ENCODE data around the gene ZNF749.
A peak's percentile ranks its signal among the peaks of the same experiment; 100 is the strongest.

Gene ZNF749

DNA sequence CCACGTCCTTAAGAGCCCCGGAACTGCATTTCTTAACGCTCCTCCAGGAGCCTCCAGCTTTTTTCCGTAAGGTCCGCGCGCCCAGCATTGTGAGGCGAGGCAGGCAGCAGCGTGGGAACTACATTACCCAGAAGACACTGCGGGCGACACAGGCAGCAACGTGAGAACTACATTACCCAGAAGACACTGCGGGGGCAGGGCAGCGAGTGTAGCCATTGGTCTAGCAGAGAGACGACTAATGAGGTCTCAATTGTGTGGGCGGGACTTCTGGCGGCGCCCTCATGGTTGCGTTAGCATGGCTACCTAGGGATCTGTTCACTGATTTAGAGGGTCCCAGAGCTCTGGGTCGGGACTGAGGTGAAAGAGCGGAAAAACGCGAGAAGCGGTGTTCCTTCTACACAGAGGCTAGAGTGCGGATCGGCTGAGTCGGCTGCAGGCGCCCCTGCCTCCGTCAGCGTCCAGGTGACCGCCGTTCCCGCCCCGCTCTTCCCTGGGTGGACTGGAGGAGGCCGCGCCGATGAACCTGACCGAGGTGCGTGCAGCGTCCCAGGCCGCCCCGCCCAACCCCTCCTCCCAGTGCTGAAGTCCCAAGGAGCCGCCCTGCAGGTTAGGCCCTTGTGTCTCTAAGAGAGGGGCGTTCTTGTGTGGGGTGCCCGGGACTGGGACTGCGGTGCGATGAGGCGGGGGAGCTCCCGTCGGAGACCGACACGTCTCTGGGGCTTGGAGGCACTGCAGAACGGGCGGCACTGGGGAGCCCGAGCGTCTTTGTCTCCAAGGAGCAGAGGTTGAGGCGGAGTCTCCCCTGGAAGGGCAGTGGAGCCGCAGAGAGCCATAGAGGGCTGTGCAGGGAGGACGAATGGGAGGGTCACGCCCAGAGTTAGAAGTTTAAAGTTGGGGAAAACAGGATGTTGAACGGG is at the start of gene ZNF749:
Gene ZNF749 (plus strand): TSS at position 264 of the 917 bp plus-strand sequence. CDS start 254 bp downstream, at position 518.
- DNase-seq = peak; percentile 98 to 99

DNA sequence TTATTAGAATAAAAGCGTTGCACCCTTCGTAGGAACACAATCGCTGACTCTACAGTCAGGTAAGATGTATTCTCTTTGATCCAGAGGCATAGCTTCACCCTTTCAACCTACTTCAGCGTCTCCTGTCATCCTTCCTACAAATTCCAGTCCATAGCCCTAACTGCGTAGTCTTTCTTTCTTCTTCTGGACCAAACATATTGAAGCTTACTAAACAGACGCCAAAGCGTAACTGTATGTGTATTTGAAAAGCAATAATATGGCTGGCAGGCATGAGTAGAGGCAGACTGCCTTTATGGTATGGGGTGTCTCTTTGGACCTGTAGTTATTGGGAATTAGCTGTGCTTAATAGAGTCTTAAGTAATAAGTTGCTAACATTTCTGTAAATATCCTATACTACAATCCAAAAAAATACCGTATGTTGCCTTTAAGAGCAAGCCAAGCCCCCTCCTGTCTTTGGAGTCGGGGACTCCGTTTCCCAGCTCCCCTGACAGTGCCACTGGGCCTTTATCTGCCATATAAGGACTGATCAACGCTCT is 45.9 kb upstream of the ZNF749 start:
- no peak for DNase-seq

DNA sequence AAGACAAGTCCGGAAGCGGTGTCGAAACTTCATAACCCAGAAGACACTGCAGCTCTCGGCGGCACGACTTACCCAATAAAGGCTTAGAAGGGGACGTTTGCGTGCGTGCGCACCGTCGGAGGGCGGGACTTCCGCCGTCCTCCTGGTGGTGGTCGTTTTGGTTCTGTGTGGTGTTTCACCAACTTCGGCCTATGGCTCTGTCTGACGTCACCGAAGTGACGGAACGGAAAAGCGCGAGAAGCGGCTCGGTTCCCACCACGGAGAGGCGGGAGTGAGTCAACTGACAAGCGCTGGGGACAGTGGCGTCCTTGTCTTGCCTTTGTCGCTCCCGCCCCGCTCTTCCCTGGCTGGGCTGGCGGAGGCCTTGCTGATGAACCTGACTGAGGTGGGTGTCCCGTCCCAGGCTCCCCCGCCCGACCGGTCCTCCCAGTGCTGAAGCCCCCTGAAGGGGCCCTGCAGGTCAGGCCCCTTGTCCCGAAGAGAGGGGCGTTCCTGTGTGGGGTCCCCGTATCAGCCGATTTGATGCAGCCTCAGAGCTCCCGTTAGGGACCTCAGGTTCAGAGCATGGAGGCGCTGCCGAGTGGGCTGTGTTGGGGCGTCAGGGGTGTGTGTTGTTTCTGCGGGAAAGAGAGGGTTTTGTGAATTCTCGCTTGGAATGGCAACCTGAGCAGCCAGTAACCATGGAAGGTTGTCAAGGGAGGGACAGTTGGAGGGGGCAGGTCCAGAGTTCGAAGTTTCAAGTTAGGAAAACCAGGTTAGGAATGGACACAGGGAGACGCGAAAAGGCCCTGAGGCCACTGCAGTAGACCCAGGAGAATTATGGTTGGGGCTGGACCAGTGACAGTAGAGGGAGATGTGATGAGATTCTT is 45.2 kb upstream of the ZNF749 start, which contains the start of gene ZNF548:
Gene ZNF548 (plus strand): TSS at position 125 of the 869 bp plus-strand sequence. CDS start 246 bp downstream, at position 371.
- DNase-seq = peak; percentile 99 to 100

DNA sequence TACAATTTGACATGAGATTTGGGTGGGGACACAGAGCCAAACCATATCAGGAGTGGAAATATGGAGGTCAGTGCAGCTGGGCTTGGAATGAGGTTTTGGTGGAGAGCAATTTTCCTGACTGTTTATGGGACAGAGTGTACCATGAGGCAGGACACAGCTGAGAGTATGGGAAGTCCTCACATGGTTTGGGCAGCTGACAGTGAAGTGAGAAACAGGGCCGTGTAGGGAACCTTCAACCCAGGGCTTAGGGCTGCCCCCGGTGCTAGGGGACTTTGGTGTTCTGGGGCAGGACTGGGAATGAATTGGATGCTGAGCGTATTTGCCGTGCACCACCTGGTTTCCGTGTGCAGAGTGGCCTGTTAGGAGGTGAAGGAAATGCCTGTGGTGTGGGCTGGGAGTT is 39.4 kb upstream of the ZNF749 start:
- DNase-seq = no peak

DNA sequence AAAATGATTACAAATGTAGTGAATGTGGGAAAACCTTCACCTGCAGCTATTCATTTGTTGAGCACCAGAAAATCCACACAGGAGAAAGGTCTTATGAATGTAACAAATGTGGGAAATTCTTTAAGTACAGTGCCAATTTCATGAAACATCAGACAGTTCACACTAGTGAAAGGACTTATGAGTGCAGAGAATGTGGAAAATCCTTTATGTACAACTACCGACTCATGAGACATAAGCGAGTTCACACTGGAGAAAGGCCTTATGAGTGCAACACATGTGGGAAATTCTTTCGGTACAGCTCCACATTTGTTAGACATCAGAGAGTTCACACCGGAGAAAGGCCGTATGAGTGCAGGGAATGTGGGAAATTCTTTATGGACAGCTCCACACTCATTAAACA is 36.3 kb upstream of the ZNF749 start:
- no peak for DNase-seq

DNA sequence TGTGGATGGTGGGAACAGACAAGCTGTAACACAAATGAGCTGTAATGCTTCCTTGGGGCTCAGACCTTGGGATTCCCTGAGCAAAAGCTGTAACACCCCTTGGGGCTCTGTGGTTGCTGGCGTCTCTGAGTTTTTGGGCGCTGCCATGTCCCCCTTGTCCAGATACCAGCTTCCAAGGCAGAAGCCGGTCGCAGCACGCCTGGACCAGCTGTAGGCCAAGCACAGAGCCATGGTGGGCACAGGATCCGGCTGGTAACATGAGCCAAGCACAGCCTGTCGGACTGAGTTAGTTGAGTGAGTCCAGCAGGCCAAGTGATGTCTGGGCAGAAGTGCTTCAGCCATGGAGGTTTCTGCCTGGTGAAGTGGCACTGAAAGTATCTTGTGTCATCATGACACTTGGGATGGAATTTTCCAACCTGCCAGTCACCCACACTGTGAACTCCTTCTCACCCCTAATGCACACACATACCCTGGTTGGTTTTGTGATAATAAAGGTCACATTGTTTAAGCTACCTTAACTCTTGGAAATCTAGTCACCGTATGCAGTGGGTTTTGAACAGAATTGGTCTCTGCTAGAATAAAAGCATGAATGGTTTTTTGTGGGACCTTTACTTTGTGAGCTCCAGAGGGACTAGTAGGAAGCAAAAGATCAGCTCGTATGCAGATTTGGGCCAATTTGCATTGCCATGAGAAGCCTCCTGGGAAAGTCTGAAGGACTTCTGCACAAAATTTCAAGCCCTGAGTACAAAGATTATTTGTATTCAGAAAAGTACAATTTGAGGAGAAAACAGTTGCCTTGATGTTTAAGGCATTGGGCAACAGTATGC is 31.2 kb upstream of the ZNF749 start:
- DNase-seq = no peak

DNA sequence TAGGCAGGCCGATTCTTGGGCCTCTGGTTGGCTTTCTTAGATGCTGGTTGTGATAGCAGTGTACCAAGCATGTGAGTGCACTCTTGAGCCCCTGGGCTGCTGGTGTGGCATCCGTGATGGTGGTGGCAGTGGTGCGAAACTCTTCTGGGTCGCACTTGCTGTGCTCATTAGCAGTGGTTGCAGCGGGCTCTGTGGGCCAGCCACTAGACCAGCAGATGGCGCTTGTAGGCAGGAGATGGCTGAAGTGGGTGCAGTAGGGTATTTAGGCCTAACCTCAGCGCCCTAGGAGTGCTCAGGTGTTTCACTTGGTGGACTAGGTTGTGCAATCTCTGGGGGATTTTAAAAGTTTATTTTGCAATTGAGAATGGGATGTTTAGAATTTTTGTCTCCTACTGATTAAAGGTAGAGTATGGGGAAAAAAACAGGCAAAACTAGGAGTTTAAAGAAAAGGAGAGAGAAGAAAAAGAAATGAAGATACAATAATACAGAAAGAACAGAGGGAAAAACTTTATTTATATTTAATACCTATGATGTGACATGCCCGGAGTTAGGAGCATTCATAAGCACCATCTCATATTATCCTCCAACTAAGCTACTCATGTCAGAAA is 28.5 kb upstream of the ZNF749 start:
- DNase-seq = peak; percentile 52 to 69

DNA sequence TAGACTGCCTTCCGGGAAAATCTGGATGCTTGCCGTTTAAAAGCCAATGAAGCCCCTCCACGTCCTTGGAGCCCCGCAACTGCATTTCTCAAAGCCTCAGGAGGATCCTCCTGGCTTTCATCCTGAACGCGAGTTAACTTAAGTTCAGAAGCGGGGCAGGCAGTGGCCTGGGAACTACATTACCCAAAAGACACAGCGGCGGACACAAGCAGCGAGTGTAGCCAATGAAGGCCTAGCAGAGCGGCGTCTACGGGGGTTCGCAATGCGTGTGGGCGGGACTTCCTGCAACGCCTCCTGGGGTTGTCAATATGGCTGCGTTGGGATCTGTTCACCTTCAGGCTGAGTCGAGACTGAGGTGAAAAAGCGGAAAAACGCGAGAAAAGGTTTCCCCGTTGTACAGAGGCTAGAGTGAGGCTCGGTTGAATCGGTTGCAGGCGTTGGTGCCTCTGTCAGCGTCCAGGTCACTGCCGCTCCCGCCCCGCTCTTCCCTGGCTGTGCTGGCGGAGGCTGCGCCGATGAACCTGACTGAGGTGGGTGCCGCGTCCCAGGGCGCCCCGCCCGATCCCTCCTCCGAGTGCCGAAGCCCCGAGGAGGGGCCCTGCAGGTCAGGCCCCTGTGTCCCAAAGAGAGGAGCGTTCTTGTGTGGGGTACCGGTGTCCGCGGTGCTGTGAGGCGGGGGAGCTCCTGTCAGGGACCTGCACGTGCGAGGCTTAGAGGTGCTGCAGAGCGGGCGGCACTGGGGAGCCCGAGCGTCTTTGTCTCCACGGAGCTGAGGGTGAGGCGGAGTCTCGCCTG is 24.1 kb upstream of the ZNF749 start, which contains the start of gene ZNF17:
Gene ZNF17 (plus strand): TSS at position 285 of the 795 bp plus-strand sequence. CDS start 2,455 bp downstream, outside the sequence.
- peak; percentile 88 to 93 for DNase-seq

DNA sequence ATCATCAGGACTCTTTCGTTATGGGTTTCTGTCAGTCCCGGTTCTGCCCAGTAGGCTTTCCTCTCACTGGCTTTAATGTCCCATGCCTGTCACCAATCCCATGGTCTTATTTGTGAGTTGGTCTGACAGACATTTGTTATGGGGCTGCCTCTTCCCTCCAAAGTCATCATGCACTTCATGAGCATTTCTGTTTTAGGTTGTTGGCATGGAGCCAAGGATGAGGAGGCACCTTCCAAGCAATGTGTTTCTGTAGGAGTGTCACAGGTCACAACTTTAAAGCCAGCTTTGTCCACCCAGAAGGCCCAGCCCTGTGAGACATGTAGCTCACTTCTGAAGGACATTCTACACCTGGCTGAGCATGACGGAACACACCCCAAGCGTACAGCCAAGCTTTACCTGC is 15.7 kb upstream of the ZNF749 start:
- no peak for DNase-seq

DNA sequence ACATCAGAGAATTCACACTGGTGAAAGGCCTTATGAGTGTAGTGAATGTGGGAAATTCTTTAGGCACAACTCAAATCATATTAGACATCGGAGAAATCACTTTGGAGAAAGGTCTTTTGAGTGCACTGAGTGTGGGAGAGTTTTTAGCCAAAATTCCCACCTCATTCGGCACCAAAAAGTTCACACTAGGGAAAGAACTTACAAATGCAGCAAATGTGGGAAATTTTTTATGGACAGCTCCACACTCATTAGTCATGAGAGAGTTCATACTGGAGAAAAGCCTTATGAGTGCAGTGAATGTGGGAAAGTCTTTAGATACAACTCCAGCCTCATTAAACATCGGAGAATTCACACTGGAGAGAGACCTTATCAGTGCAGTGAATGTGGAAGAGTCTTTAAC is 14.1 kb upstream of the ZNF749 start:
- no peak for DNase-seq

DNA sequence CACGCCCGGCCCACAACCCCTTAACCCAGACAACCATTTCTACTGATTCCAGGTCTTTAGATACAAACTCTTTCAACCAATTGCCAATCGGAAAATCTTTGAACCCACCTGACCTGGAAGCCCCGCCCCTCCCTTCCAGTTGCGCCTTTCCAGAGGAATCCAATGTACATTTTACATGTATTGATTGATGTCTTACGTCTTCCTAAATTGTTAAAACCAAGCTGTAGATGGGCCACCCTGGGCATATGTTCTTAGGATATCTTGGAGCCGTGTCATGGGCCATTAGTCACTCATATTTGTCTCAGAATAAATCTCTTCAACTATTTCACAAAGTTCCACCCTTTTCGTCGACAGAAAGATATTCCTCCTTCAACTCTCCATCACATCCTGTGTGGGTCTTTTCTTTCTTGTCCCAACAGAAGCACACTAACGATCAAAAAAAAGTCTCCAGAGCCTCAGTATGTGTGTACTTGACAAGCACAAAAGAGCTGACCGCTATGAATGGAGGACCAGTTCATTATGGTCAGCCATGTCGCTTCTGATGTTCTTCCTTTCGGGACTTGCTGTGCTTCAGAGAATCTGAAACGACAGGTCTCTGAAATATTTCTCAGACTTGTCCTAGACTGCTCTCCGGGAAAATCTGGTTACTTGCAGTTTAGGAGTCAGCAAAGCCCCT is 601 bp upstream of the ZNF749 start:
- DNase-seq = no peak

DNA sequence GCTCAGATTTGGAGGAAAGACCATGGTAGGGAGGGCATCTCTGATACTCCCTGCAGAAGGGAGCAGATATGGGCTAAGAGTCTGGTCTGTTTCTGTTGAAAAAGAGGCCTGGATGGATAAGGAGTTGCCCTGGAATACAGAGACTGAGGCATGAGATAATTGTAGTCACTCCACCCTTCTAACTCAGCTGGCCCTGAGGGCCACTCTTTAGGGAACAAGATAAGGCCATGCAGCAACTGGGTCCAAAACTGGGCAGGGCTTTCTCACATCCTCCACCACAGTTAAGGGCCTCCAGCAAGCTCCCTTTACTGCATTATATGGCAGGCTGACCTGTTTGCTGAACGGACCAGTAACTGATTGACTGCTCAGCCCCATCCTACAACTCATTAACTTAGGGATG is 1.3 kb downstream of the ZNF749 start:
- no peak for DNase-seq

DNA sequence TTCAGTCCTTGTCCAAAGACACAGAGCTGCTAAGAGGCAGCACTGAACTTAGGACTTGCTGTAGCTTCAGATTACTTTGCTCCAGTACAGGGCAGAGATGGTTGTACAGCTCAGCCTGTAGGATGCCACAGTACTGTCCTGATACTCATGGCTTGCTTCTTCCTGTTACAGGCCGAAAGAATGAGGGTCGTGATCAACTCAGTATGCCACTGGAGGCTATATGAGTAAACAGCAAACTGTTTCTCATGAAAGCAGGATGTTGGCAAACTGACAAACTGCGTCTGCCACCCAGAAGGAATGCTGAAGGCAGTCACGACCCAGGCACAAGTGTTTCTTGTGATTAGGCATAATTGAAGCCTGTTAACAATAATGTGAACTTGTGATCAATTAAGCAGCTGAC is 2.8 kb downstream of the ZNF749 start:
- DNase-seq = no peak

DNA sequence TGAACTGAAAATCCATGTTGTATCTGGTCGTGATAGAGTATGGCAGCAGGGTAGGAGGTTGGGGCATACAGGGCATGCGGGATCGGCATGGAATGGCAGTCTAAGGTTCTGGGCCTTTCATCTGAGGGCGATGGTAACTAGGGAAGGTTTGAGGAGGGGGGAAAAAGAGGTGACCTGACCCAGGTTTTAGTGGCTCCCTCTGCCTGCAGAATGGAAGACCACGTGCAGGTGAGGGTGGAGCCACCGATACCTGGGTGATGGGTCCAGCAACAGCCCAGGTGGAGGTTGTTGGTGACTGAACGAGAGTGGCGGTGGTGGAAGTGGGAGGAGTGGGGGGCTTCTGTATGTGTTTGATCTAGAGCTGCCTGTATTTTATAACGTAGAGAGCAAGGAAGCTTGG is 3.8 kb downstream of the ZNF749 start:
- no peak for DNase-seq

DNA sequence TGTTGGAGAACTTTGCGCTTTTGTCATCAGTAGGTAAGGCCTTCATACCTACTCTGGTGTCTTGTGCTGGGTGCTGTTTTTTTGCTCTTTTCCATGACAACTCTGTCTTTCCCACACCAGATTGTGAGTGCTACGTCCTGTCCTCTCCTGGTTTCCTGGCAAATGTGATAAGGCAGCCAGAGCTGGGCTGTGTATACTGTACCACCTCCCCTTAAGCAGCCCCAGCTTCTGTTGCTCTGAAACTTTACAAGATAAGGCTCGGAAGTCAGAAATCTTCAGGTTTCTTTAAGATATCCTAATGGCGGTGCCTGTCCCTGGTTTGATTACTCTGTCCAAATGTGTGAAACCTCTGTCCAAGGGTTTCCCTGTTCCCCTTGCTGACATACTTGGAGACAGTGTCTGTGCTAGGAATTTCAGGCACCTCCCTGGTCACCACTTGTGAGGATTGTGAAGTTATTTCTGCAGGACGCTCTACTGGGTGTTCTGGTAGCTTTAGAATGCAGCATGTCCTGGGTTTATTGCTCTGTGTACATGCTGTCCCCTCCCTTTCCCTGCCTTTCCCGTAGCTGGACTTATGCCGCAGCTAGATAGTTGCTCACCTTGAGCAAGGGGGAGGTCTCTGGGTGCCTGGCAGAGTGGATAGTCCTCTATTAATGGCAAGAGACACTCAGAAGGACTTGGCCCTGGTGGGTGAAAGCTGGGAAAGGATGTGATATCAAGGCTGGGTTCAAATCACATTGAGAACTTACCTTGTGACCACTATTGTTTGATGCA is 7.0 kb downstream of the ZNF749 start:
- no peak for DNase-seq

DNA sequence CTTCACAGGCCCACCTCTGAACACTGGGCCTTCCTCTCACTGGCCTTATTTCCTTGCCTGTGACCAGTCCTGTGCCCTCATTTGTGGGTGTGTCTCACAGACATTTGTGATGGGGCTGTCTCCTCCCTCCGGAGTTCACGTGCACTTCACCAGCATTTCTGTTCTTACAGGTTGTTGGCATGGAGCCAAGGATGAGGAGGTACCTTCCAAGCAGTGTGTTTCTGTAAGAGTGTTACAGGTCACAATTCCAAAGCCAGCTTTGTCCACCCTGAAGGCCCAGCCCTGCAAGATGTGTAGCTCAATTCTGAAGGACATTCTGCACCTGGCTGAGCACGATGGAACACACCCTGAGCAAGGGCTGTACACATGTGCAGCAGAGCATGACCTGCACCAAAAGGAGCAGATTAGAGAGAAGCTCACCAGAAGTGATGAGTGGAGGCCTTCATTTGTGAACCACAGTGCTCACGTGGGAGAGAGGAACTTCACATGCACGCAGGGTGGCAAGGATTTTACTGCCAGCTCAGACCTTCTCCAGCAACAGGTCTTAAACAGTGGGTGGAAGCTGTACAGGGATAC is 8.1 kb downstream of the ZNF749 start:
- DNase-seq = no peak

DNA sequence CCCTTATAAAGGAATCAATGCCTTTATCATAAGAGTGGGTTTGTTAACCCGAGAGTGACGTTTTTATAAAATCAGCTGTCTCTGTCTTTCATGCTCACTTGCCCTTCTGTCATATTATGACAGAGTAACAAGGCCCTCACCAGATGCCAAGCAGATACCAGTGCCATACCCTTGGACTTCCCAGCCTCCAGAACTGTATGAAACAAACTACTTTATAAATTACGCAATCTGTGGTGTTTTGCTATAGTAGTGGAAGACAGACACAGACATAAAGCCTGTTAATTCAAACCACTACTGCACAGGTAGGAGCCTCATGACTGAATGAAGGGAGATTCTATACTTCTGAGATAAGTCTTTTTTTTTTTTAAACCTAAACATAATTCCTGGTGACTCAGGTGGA is 17.2 kb downstream of the ZNF749 start:
- no peak for DNase-seq

DNA sequence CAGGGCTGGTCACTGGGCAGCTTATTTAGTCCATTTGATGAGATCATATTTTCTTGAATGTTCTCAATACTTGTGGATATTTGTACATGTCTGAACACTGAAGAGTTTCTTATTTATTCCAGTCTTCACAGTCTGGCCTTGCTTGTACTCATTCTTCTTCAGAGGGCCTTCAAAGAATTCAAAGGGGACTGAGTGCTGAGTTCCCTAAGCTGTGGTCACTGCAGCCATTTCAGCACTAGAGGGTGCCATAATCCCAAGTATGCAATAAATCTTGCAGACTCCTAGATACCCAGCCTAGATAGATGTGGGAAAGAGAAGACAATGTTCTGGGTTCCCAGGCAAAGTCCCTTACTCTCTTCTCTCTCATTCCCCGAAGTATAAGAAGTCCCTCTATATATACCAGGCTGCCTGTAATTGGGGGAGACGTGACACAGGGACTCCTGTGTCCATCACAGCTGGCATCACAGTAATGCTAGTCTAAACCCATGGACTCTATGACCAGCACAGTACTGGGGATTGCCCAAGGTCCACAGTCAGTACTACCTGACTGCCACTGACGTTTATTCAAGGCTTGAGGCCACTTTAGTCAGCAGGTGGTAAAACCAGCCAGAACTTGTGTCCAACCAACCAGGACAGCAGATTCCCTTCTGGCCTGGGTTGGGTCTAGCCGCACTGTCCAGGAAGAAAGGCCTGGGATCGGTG is 30.7 kb downstream of the ZNF749 start:
- DNase-seq = peak in 1 of 2 experiments; percentile 4
